K562 (cell line): Measurements from ENCODE around the gene VAMP4.

ENCODE experiments used
- ARID1B ChIP-seq: fragments of 450-650 bp; IDR thresholded peaks from 2 replicates; pipeline ENCODE4 v1.6.1; 2016; ENCODE audit warnings: antibody characterized with exemption, mild to moderate bottlenecking, inconsistent platforms
- CTCF ChIP-seq, 3 experiments: IDR thresholded peaks in 2 of 3; conservative IDR thresholded peaks in 1 of 3; 2 replicates each; pipeline ENCODE4 v1.5.1; 2011 to 2012; ENCODE audit warnings: low read length in 3 of 3, mild to moderate bottlenecking in 3 of 3, control low read depth in 2 of 3, improper control_type of control experiment in 1 of 3, inconsistent platforms in 1 of 3, low read depth in 1 of 3, mixed read lengths in 1 of 3, moderate library complexity in 1 of 3; ENCODE audit not compliant: insufficient read depth in 2 of 3
- EP300 ChIP-seq: IDR thresholded peaks from 2 replicates; pipeline ENCODE4 v1.6.1; 2012; ENCODE audit warnings: low read length, improper control_type of control experiment
- FOXK1 ChIP-seq: sonication (generic); formaldehyde crosslinking; IDR thresholded peaks from 2 replicates; pipeline ENCODE4 v1.8.0; 2022; ENCODE audit warnings: missing genetic modification reagents, mild to moderate bottlenecking, borderline replicate concordance
- JUND ChIP-seq, 2 experiments: IDR thresholded peaks; 2 replicates in 1 of 2; 3 replicates in 1 of 2; pipeline ENCODE4 v1.6.1; 2011; ENCODE audit warnings: borderline replicate concordance in 2 of 2, low read depth in 2 of 2, low read length in 2 of 2, improper control_type of control experiment in 1 of 2, missing biosample characterization in 1 of 2, missing genetic modification characterization in 1 of 2, missing genetic modification reagents in 1 of 2
- NR2C1 ChIP-seq, 2 experiments: fragments of 450-650 bp; IDR thresholded peaks; 2 replicates each; pipeline ENCODE4 v1.6.1; 2017; ENCODE audit warnings: mild to moderate bottlenecking in 2 of 2, antibody characterized with exemption in 1 of 2, inconsistent platforms in 1 of 2, missing compliant biosample characterization in 1 of 2, missing genetic modification characterization in 1 of 2
- NR2F6 ChIP-seq: fragments of 450-650 bp; formaldehyde crosslinking; IDR thresholded peaks from 2 replicates; pipeline ENCODE4 v1.4.0; 2020; ENCODE audit warnings: mild to moderate bottlenecking
- SNRNP70 ChIP-seq: fragments of 200-400 bp; formaldehyde crosslinking; optimal IDR thresholded peaks from 2 replicates; pipeline ENCODE3; 2017; ENCODE audit warnings: low read depth, low read length
- SP1 ChIP-seq: sonication (generic); formaldehyde crosslinking; IDR thresholded peaks from 2 replicates; pipeline ENCODE4 v1.8.1; 2022; ENCODE audit warnings: mild to moderate bottlenecking, missing genetic modification reagents
- SUPT5H ChIP-seq: fragments of 450-650 bp; IDR thresholded peaks from 2 replicates; pipeline ENCODE4 v1.6.1; 2016
- TARDBP ChIP-seq: fragments of 450-650 bp; IDR thresholded peaks from 2 replicates; pipeline ENCODE4 v1.6.1; 2016
- TCF7L2 ChIP-seq: fragments of 150-350 bp; IDR thresholded peaks from 2 replicates; pipeline ENCODE4 v1.6.1; 2016; ENCODE audit warnings: low read depth, mild to moderate bottlenecking, low read length, moderate library complexity
- TEAD2 ChIP-seq: fragments of 450-650 bp; IDR thresholded peaks from 2 replicates; pipeline ENCODE4 v1.6.1; 2016; ENCODE audit warnings: missing genetic modification characterization, control low read depth, missing compliant biosample characterization
- TFAM ChIP-seq: fragments of 250-450 bp; sonication (Bioruptor Pico); conservative IDR thresholded peaks from 2 replicates; pipeline ENCODE4 v1.5.0; 2021; ENCODE audit warnings: mild to moderate bottlenecking, moderate library complexity

DNA sequence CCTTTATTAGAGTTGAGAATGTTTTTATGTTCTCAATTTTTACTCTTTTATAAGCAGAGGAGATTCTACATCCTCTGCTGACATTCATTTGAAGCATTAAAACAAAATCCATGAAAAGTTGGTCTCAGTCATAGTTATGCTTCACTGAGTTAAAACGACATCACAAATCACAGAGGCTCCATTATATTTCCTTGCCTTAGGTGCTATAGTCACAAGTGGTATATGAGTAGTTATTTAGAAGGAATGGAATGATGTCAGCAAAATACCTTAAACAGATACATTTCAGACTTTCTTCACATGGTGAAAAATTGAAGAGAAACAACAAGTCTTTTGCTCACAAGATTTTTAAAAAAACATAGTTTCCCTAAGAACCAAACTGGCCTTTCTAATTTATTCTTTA lies 27.9 kb upstream of the VAMP4 start:
- TF ChIP-seq EP300 (no peak), SP1 (no peak), TARDBP (no peak), CTCF (IDR thresholded peaks at IDR 0.05 in 2 of 3, conservative IDR thresholded peaks at IDR 0.05 in 1 of 3; ENCODE audit: insufficient read depth in 2 of 3, low read depth in 1 of 3, low read length in 3 of 3) (no peak), TEAD2 (no peak), SNRNP70 (no peak), FOXK1 (no peak), TCF7L2 (no peak), ARID1B (no peak), JUND (IDR thresholded peaks at IDR 0.05; ENCODE audit: borderline replicate concordance, low read depth, low read length) (no peak), JUND (tag; IDR thresholded peaks at IDR 0.05; ENCODE audit: borderline replicate concordance, low read depth, low read length) (no peak), NR2F6 (CRISPR knock-in tag) (no peak), TFAM (no peak), NR2C1 (IDR thresholded peaks at IDR 0.05) (no peak), NR2C1 (tag; IDR thresholded peaks at IDR 0.05) (no peak), SUPT5H (no peak)
